GM21390 (cell line): ENCODE data around the gene DALRD3.
"Not testable (repeated sequence)": the region's sequence is repeated elsewhere in the genome, so short reads cannot be mapped to it uniquely, and the experiment has no call there.

Experiments
- ATAC-seq: cut with Tn5 transposase; IDR thresholded peaks from one replicate; pipeline ENCODE4 v1.9.1; 2021; ENCODE audit not compliant: unreplicated experiment

The DALRD3 gene

GRCh38 chr3:49021813-49022687 is 3.7 kb upstream of the DALRD3 start, which contains the start of gene NDUFAF3:
TSS of gene NDUFAF3 (plus strand) at chr3:49022121. CDS start at chr3:49022145, 24 bp downstream.
- peak; percentile 52 for ATAC-seq

GRCh38 chr3:49021213-49021812 is 2.9 kb upstream of the DALRD3 start:
- peak; percentile 48 for ATAC-seq

GRCh38 chr3:49020330-49021212 is 2.2 kb upstream of the DALRD3 start:
- peak; percentile 1 for ATAC-seq

GRCh38 chr3:49019941-49020329 is 1.6 kb upstream of the DALRD3 start:
- ATAC-seq = no peak

GRCh38 chr3:49018707-49019006 is 277 bp upstream of the DALRD3 start:
- ATAC-seq = no peak

GRCh38 chr3:49017229-49017970 is 980 bp downstream of the DALRD3 start:
- ATAC-seq = no peak

- no peak for ATAC-seq
These were observed 1.8 kb downstream of the DALRD3 start for GRCh38 chr3:49016414-49017228.

- no peak for ATAC-seq
These were observed 2.6 kb downstream of the DALRD3 start for GRCh38 chr3:49015765-49016164.

- ATAC-seq = no peak
These were observed 3.3 kb downstream of the DALRD3 start for GRCh38 chr3:49015072-49015471.

GRCh38 chr3:49013738-49014660 is 4.4 kb downstream of the DALRD3 start:
- ATAC-seq = no peak

- no peak for ATAC-seq
These were observed 5.2 kb downstream of the DALRD3 start for GRCh38 chr3:49013113-49013737.

GRCh38 chr3:49012441-49013017 is 5.9 kb downstream of the DALRD3 start:
- ATAC-seq = no peak

GRCh38 chr3:49009396-49009795 is 9.0 kb downstream of the DALRD3 start:
- no peak for ATAC-seq

- ATAC-seq = not testable (repeated sequence)
These were observed 9.8 kb downstream of the DALRD3 start for GRCh38 chr3:49008627-49009026.

GRCh38 chr3:49007771-49008528 is 10.4 kb downstream of the DALRD3 start:
- peak; percentile 45 for ATAC-seq

GRCh38 chr3:49007068-49007770 is 11.2 kb downstream of the DALRD3 start, which contains the start of gene WDR6:
TSS of gene WDR6 (plus strand) at chr3:49007391. CDS start at chr3:49007432, 41 bp downstream.
- ATAC-seq = peak; percentile 83
